SK-N-SH treated with all-trans-retinoic acid at 6 μM for 48 hours (cell line): ENCODE data around the gene PDK3.

Experiments used
- ATAC-seq: fragments of 200-7000 bp; cut with Tn5 transposase; 3 replicates; pipeline ENCODE4 v1.9.1; 2020; ENCODE audit warnings: mild to moderate bottlenecking, moderate library complexity
- ARNTL ChIP-seq: fragments of 450-650 bp; formaldehyde crosslinking; IDR thresholded peaks from 2 replicates; pipeline ENCODE4 v1.5.0; 2020; ENCODE audit warnings: low read depth, mild to moderate bottlenecking, moderate library complexity, borderline replicate concordance
- BACH2 ChIP-seq: fragments of 250-450 bp; sonication (Bioruptor Pico); IDR thresholded peaks from 2 replicates; pipeline ENCODE4 v1.9.0; 2021; ENCODE audit warnings: mild to moderate bottlenecking, borderline replicate concordance
- CSDC2 ChIP-seq: fragments of 250-450 bp; sonication (Bioruptor Pico); IDR thresholded peaks from 2 replicates; pipeline ENCODE4 v1.5.0; 2020; ENCODE audit warnings: mild to moderate bottlenecking, moderate library complexity
- ESRRG ChIP-seq: fragments of 250-450 bp; sonication (Bioruptor Pico); IDR thresholded peaks from 2 replicates; pipeline ENCODE4 v1.6.1; 2021; ENCODE audit warnings: mild to moderate bottlenecking
- GLIS3 ChIP-seq: fragments of 250-450 bp; sonication (Bioruptor Pico); IDR thresholded peaks from 2 replicates; pipeline ENCODE4 v1.5.0; 2020; ENCODE audit warnings: mild to moderate bottlenecking, moderate library complexity
- ISL1 ChIP-seq: fragments of 250-450 bp; sonication (Bioruptor Pico); IDR thresholded peaks from 2 replicates; pipeline ENCODE4 v2.1.2; 2022; ENCODE audit warnings: mild to moderate bottlenecking, moderate library complexity
- OSR1 ChIP-seq: fragments of 250-450 bp; sonication (Bioruptor Pico); IDR thresholded peaks from 2 replicates; pipeline ENCODE4 v1.8.0; 2022; ENCODE audit warnings: moderate library complexity, mild to moderate bottlenecking, inconsistent platforms
- RARB ChIP-seq: fragments of 250-450 bp; sonication (Bioruptor Pico); IDR thresholded peaks from 2 replicates; pipeline ENCODE4 v1.8.0; 2021; ENCODE audit warnings: mild to moderate bottlenecking, moderate library complexity
- SNAI2 ChIP-seq: fragments of 250-450 bp; sonication (Bioruptor Pico); IDR thresholded peaks from 2 replicates; pipeline ENCODE4 v1.5.0; 2020; ENCODE audit warnings: mild to moderate bottlenecking, moderate library complexity
- TCF4 ChIP-seq: fragments of 250-450 bp; sonication (Bioruptor Pico); IDR thresholded peaks from 2 replicates; pipeline ENCODE4 v1.8.0; 2021; ENCODE audit warnings: mild to moderate bottlenecking, moderate library complexity, borderline replicate concordance
- TOX ChIP-seq: fragments of 250-450 bp; sonication (Bioruptor Pico); IDR thresholded peaks from 2 replicates; pipeline ENCODE4 v1.8.0; 2021; ENCODE audit warnings: mild to moderate bottlenecking, moderate library complexity, borderline replicate concordance
- ZC3H10 ChIP-seq: fragments of 250-450 bp; sonication (Bioruptor Pico); IDR thresholded peaks from 2 replicates; pipeline ENCODE4 v1.5.1; 2021; ENCODE audit warnings: mild to moderate bottlenecking, moderate library complexity
- ZFP3 ChIP-seq: fragments of 250-450 bp; sonication (Bioruptor Pico); IDR thresholded peaks from 2 replicates; pipeline ENCODE4 v1.5.0; 2020; ENCODE audit warnings: mild to moderate bottlenecking, moderate library complexity
- ZFP30 ChIP-seq: fragments of 450-650 bp; formaldehyde crosslinking; IDR thresholded peaks from 2 replicates; pipeline ENCODE4 v1.5.0; 2022; ENCODE audit warnings: mild to moderate bottlenecking, moderate library complexity
- ZNF565 ChIP-seq: fragments of 450-650 bp; formaldehyde crosslinking; conservative IDR thresholded peaks from 2 replicates; pipeline ENCODE4 v1.5.0; 2020; ENCODE audit warnings: low read depth, mild to moderate bottlenecking, moderate library complexity
- ZNF70 ChIP-seq: fragments of 450-650 bp; formaldehyde crosslinking; IDR thresholded peaks from 2 replicates; pipeline ENCODE4 v1.5.0; 2020; ENCODE audit warnings: mild to moderate bottlenecking, moderate library complexity
- ZNF8 ChIP-seq: fragments of 450-650 bp; formaldehyde crosslinking; IDR thresholded peaks from 2 replicates; pipeline ENCODE4 v1.5.0; 2020; ENCODE audit warnings: mild to moderate bottlenecking, moderate library complexity
- TF ChIP-seq, protein P1 (sequence below): fragments of 250-450 bp; sonication (Bioruptor Pico); IDR thresholded peaks from 2 replicates; pipeline ENCODE4 v1.8.0; 2021; ENCODE audit warnings: low read depth, mild to moderate bottlenecking, moderate library complexity, borderline replicate concordance
- TF ChIP-seq, protein P2 (sequence below): fragments of 250-450 bp; sonication (Bioruptor Pico); IDR thresholded peaks from 2 replicates; pipeline ENCODE4 v1.5.1; 2020; ENCODE audit warnings: low read depth, mild to moderate bottlenecking, moderate library complexity
- TF ChIP-seq, protein P3 (sequence below): fragments of 250-450 bp; sonication (Bioruptor Pico); IDR thresholded peaks from 2 replicates; pipeline ENCODE4 v1.5.0; 2020; ENCODE audit warnings: mild to moderate bottlenecking, moderate library complexity
- TF ChIP-seq, protein P4 (sequence below): fragments of 250-450 bp; sonication (Bioruptor Pico); IDR thresholded peaks from 2 replicates; pipeline ENCODE4 v1.5.1; 2021; ENCODE audit warnings: mild to moderate bottlenecking, moderate library complexity
- TF ChIP-seq, protein P5 (sequence below): fragments of 250-450 bp; sonication (Bioruptor Pico); IDR thresholded peaks from 2 replicates; pipeline ENCODE4 v1.8.0; 2020; ENCODE audit warnings: mild to moderate bottlenecking, moderate library complexity, borderline replicate concordance

The PDK3 gene

DNA sequence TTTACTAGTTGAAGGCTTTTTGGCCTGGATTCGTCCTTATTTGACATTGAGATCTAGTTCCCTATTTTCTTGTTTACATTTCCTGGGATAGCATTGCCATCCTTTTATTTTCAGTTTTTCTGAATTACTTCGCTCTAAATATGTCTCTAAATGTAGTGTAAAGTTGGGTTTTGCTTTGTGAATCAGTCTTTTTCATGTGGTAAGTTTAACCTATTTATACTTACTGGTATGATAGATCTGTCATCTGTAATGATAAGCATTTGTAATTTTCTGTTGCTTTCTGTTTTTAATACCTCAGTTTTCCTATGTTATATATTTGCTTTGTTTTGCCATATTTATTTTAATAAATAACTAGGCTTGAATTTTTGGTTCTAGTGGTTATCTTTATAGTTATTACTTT, 6.7 kb downstream of the PDK3 start:
- TF ChIP-seq, protein P1, sequence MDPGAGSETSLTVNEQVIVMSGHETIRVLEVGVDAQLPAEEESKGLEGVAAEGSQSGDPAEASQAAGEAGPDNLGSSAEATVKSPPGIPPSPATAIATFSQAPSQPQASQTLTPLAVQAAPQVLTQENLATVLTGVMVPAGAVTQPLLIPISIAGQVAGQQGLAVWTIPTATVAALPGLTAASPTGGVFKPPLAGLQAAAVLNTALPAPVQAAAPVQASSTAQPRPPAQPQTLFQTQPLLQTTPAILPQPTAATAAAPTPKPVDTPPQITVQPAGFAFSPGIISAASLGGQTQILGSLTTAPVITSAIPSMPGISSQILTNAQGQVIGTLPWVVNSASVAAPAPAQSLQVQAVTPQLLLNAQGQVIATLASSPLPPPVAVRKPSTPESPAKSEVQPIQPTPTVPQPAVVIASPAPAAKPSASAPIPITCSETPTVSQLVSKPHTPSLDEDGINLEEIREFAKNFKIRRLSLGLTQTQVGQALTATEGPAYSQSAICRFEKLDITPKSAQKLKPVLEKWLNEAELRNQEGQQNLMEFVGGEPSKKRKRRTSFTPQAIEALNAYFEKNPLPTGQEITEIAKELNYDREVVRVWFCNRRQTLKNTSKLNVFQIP (CRISPR knock-in tag), result no peak
- TF ChIP-seq, protein P2, sequence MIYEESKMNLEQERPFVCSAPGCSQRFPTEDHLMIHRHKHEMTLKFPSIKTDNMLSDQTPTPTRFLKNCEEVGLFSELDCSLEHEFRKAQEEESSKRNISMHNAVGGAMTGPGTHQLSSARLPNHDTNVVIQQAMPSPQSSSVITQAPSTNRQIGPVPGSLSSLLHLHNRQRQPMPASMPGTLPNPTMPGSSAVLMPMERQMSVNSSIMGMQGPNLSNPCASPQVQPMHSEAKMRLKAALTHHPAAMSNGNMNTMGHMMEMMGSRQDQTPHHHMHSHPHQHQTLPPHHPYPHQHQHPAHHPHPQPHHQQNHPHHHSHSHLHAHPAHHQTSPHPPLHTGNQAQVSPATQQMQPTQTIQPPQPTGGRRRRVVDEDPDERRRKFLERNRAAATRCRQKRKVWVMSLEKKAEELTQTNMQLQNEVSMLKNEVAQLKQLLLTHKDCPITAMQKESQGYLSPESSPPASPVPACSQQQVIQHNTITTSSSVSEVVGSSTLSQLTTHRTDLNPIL (CRISPR knock-in tag), result no peak
- TF ChIP-seq ZFP3, result no peak
- no peak for TF ChIP-seq ARNTL (CRISPR knock-in tag)
- TF ChIP-seq ISL1 (CRISPR knock-in tag), result no peak
- TF ChIP-seq CSDC2 (CRISPR knock-in tag), result no peak
- no peak for TF ChIP-seq RARB (CRISPR knock-in tag)
- TF ChIP-seq ZNF565 (CRISPR knock-in tag), result no peak
- TF ChIP-seq, protein P3, sequence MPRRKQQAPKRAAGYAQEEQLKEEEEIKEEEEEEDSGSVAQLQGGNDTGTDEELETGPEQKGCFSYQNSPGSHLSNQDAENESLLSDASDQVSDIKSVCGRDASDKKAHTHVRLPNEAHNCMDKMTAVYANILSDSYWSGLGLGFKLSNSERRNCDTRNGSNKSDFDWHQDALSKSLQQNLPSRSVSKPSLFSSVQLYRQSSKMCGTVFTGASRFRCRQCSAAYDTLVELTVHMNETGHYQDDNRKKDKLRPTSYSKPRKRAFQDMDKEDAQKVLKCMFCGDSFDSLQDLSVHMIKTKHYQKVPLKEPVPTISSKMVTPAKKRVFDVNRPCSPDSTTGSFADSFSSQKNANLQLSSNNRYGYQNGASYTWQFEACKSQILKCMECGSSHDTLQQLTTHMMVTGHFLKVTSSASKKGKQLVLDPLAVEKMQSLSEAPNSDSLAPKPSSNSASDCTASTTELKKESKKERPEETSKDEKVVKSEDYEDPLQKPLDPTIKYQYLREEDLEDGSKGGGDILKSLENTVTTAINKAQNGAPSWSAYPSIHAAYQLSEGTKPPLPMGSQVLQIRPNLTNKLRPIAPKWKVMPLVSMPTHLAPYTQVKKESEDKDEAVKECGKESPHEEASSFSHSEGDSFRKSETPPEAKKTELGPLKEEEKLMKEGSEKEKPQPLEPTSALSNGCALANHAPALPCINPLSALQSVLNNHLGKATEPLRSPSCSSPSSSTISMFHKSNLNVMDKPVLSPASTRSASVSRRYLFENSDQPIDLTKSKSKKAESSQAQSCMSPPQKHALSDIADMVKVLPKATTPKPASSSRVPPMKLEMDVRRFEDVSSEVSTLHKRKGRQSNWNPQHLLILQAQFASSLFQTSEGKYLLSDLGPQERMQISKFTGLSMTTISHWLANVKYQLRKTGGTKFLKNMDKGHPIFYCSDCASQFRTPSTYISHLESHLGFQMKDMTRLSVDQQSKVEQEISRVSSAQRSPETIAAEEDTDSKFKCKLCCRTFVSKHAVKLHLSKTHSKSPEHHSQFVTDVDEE, result no peak
- no peak for TF ChIP-seq ZNF8
- TF ChIP-seq SNAI2 (CRISPR knock-in tag), result no peak
- TF ChIP-seq, protein P4, sequence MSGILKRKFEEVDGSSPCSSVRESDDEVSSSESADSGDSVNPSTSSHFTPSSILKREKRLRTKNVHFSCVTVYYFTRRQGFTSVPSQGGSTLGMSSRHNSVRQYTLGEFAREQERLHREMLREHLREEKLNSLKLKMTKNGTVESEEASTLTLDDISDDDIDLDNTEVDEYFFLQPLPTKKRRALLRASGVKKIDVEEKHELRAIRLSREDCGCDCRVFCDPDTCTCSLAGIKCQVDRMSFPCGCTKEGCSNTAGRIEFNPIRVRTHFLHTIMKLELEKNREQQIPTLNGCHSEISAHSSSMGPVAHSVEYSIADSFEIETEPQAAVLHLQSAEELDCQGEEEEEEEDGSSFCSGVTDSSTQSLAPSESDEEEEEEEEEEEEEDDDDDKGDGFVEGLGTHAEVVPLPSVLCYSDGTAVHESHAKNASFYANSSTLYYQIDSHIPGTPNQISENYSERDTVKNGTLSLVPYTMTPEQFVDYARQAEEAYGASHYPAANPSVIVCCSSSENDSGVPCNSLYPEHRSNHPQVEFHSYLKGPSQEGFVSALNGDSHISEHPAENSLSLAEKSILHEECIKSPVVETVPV (CRISPR knock-in tag), result no peak
- no peak for TF ChIP-seq ZC3H10 (CRISPR knock-in tag)
- no peak for TF ChIP-seq ZNF70 (CRISPR knock-in tag)
- TF ChIP-seq TCF4 (CRISPR knock-in tag), result no peak
- no peak for TF ChIP-seq BACH2 (CRISPR knock-in tag)
- TF ChIP-seq, protein P5, sequence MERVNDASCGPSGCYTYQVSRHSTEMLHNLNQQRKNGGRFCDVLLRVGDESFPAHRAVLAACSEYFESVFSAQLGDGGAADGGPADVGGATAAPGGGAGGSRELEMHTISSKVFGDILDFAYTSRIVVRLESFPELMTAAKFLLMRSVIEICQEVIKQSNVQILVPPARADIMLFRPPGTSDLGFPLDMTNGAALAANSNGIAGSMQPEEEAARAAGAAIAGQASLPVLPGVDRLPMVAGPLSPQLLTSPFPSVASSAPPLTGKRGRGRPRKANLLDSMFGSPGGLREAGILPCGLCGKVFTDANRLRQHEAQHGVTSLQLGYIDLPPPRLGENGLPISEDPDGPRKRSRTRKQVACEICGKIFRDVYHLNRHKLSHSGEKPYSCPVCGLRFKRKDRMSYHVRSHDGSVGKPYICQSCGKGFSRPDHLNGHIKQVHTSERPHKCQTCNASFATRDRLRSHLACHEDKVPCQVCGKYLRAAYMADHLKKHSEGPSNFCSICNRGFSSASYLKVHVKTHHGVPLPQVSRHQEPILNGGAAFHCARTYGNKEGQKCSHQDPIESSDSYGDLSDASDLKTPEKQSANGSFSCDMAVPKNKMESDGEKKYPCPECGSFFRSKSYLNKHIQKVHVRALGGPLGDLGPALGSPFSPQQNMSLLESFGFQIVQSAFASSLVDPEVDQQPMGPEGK (CRISPR knock-in tag), result no peak
- TF ChIP-seq ESRRG (CRISPR knock-in tag), result no peak
- TF ChIP-seq TOX (CRISPR knock-in tag), result no peak
- TF ChIP-seq OSR1 (CRISPR knock-in tag), result no peak
- no peak for ATAC-seq

DNA sequence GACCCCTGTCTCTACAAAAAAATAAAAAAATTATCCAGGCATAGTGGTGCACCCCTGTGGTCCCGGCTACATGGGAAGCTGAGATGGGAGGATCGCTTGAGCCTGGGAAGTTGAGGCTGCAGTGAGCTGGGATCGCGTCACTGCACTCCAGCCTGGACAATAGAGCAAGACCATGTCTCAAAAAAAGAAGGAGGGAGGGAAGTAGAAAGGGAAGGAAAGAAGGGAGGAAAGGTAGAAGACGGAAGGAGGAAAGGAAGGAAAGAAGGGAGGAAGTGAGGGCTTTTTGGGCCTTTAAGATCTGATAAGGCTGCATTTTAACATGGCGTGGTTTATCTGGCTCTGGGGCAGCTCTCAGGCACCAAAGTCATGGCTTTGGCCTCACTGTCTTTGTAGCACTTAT, 10.4 kb downstream of the PDK3 start:
- TF ChIP-seq RARB (CRISPR knock-in tag) (no peak), ZC3H10 (CRISPR knock-in tag) (no peak), ZFP30 (CRISPR knock-in tag) (no peak), ZNF8 (no peak), TCF4 (CRISPR knock-in tag) (no peak), ZNF565 (CRISPR knock-in tag) (no peak), ZNF70 (CRISPR knock-in tag) (no peak), ARNTL (CRISPR knock-in tag) (no peak), ISL1 (CRISPR knock-in tag) (no peak), GLIS3 (no peak), BACH2 (CRISPR knock-in tag) (no peak), OSR1 (CRISPR knock-in tag) (no peak)
- TF ChIP-seq, protein P1 (CRISPR knock-in tag), result no peak
- TF ChIP-seq, protein P3, result no peak
- no peak for ATAC-seq
